DLD1 (cell line): ENCODE measurements around the gene LDB2.

Experiments
- in situ Hi-C: cut with HindIII; loops from 2 replicates; pipeline ENCODE4 v1.10.0; 2017; ENCODE audit warnings: low sequenced_read_pairs

LDB2 gene

DNA sequence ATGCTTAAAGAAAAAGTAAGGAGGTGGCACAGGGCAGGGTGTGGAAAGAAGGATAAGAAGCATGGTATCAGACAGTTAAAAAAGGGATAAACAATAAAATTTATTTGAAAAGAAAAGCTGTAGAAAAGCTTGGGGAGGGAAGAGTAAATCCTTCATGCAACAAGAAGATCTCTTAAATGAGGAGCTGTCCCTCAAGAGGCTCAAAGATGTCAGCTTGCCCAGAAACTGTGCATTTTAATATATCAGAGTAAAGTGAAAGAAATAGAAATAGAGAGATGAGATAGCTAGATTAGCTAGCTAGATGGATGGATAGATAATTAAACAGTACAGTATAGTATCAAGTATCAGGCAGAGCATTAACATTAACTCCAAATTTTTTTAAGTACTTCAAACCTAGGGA lies 170.3 kb downstream of the LDB2 start:
- in situ Hi-C loops: no loop called here

DNA sequence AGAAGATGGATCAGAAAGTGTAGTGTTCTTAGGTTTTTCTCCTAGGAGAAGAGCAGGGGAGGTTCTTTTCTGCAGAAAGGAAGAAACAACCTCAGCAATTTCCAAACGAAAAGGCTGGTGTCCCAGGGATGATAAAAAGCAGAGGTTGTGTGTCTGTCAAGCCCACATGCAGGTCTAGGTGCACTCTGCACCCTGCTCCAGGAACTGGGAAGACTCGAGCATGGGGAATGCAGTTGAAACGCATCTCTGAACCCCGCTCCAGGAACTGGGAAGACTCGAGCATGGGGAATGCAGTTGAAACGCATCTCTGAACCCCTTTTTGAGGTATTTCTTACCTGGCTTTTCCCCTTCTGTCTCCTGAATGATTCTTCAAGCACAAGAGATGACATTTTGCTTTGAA lies 171.2 kb downstream of the LDB2 start:
- in situ Hi-C loops: no loop called here

DNA sequence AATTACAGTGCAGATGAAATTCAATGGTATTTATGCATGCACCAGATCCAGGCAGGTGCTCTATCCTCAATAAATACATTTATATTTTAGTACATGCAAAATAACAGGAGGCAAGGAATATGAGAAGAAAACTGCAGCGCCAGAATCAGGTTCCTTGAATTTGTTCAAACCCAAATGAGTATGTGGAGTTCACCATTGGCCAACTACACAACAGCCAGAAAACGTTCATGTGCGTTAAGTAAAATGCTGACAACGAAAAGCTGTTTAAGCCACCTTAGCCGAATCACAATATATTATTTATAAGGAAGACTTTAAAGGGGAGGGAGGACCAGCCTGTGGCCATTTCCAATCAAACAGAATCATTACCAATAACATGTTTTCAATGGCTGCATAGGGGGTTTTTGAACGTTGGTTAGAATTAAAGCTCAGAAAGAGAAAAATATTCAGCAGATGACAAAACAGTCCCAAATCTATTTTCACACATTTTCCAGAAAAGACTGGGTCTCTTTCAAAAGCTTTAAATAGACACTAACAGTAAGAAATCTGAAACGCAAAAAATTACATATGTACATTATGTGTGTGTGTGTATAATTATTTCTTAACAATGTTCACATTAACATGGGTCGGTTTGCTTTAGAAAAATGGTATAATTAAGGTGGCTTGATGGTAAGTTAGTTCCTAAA lies 171.9 kb downstream of the LDB2 start:
- in situ Hi-C loops: no loop called here

DNA sequence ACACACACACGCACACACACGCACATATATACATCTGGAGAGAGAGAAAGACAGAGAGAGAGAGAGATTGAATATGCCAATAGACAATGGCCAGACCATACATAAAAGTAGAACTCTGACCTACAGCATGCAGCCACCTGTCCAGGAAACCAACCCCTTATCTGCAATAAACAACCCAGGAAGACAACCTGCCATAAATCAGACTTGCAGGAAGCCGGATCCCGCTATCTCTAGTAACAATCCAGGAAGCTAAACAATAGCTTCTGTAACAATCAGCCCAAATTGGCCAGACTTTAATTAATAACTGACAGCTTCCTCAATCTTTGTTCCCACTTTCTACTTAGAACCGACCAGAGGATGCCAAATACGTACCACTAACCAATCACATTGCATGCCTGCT lies 173.2 kb downstream of the LDB2 start:
- in situ Hi-C loops: no loop called here

DNA sequence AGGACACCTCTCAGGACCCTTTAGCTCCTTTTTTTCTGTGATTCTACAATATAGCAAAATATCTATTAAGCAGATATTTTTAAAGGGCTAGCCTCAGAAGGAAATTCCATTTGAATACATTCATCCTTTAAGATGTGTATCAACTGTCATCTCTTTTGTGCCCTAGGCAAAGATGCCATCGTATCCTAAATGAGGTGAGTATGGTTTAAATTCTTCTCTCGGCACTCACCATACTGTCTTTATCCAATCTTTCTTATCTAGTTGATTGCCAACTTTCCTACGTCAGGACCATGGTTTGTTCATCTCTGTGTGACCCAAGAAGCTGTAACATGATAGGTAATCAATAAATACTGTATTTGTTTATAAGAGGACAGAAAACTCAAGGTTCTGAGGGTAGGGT lies 176.0 kb downstream of the LDB2 start:
- in situ Hi-C loops: no loop called here

DNA sequence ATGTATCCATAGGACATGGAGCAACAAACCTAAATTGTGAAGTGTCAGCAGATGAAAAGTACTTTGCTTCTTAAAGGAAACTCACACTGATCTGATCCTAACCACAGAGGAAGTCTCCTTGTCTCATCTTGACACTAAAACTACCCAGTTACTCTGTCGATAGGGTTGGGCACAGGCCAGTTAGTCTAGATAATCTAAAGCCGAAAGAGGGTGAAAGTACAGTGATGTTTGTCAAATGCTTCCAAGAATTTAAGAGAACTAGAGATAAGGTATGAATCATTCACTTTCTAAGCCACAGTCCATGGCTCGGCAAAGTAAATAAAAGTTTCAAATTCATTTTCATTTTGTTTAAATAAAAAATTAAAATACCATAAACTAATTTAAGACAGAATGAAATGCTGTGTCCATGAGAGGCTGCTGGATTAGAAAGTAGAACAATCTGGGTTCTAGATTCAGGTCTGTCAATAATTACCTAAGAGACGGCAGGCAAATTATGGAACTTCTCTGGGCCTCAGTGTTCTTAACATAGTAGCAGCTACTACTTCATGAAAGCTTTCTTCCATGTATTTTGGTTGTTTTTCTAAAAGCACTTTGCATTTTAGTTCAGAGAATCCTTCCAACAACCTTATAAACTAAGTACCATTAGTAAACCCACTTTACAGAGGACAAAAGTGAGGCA lies 176.7 kb downstream of the LDB2 start:
- in situ Hi-C loops: no loop called here

DNA sequence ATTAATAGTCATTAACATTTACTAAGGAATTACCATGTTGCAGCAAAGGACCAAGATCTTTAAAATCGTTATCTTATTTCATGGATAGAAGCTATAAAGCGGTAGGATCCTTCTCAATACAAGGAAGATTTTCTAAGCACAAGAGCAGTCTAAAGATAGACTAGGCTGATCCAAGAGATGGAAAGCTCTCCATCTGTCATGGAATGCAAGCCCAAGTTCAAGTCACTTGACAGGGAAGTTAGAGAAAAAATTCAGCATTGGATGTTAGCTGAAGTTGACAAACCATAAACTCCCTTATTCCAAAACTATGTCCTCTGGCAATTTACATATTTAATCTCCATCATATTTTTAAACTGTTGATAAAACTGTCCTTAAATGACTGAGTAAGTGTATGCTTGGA lies 177.7 kb downstream of the LDB2 start:
- in situ Hi-C loops: no loop called here

DNA sequence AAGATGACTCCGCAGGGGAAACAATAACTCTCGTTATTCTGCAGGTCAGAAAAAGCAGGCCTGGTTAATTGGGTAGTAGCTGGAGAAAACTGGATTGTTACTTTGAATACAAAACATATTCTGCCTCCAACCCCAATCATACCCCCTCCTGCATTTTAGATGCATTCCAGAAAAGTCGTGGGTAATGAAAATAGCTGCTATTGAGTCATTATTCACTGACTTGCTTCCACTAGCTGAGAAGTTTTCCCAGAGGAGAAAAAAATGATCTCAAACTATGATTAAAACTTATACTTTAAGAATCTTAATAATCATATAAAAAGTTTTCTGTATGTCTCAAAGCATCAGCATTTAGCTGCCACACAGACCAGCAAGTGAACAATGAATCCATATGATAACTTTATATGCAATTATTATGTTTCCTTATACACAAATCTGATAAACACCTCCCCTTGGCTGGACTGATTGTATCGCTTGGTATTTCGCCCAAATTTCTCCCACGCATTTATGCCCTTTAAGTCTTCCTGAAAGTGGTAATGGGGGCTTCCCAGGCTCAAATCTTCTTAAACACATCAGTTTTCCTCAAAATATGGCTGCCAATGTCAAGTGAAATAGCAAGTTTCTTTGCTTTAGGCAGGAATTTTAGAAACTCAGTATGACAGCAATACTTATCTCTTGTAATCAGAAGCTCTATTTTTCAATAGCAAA lies 181.0 kb downstream of the LDB2 start:
- in situ Hi-C loops: no loop called here

DNA sequence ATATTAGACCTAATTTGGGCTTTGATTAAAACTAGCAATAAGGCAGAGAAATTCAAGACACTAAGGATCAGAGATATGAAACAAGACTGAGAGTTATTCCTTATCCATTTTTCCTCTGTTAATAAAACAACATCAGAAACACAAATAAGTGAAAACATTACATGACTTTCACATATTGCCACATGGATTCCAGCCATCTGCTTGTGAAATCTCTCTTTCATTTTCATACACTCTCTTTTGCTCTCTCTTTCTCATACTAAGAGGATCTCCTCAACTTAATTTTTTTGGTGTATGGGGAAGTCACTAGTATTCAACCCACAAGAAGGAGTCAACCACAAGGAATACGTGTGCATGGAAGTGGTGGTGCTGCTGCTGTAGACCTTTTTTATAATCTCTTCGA lies 183.0 kb downstream of the LDB2 start:
- in situ Hi-C loops: no loop called here

DNA sequence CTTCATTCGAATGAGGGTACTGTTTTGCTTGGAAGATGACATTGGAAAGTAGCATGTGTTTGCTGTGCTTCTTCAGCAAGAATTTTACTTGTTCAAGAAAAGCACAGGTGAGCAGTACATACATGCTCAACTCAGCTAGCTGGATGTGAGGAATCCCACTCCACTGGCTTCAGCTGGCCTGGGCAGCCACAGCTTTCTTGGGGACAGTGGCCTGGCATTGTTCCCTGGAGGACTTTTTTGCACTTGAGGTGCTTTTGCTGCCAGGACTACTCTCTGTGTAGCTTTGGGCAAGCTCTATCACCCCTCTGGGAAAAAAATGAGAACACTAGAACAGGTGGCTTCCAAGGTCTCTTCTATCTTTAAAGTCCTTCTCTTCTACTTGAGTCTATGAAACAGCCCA lies 184.3 kb downstream of the LDB2 start:
- in situ Hi-C loops: no loop called here

DNA sequence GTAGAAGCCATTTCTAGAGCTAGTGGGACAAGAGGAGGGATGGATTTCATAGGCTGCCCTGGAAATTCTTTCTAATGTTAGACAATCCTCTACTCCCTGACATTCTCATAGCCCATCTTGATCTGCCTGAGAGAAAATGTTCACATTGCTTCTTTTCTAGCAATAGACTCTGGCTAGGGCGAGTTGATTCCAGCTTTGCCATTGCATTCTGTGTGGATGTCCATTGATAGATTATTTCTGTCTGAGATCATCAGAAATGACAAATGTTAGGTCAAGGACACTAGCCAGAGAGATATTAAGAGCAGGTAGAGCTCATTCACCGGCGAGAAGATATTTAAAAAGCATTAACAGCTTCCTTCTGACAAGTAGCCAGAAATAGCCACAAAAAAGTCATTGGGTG lies 184.7 kb downstream of the LDB2 start:
- in situ Hi-C loops: no loop called here

DNA sequence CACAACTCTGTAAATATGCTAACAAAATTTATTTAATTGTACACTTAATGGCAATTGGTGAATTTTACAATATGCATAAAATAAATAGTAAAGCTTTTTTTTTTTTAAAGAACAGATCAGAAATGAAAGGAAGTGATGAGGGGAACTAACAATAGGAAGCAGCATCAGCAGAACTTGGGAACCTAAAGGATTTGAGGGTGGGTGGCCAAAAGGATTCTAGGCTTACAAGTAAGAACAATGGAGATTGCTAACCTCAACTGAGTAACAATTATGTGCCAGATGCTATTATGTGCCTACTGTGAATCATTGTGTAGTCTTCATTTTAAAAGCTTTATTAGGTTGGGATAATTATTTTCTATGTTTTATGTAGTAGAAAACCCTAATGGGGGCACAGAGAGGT lies 185.2 kb downstream of the LDB2 start:
- in situ Hi-C loops: no loop called here

DNA sequence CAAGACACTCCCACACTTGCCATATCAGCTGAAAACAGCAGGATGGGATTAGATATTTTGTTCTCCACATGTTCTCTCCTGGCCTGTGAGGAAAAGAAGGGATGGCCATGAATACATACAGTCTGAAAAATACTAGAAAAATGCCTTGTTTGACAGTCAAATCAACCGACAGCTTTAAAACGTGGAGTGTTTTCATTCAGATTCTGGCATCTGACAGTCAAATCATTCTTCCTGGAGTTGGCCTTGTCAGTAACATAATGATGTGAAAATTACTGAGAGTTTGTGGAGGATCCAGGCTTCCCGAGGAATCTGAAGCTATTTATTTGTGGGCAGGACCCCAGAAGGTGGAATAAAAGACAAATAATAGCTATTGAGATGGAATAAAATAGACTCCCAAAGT lies 188.2 kb downstream of the LDB2 start:
- in situ Hi-C loops: no loop called here

DNA sequence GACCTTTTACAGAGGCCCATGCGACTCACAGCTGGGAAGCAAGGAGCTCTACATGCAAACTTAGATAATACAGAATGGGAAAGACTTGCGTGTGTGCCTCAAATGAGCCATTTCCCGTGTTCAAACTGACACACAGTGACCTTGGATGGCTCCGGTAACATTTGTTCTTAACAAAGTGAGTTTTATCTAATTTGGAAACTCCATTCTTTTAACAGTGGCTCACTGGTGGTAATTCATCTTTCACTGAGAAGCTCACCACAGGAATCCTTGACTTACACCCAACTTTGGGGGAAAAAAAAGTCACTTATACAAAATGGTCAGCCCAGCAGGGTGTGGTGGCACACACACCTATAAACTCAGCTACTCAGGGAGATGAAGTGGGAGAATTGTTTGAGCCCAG lies 190.6 kb downstream of the LDB2 start:
- in situ Hi-C loops: no loop called here

DNA sequence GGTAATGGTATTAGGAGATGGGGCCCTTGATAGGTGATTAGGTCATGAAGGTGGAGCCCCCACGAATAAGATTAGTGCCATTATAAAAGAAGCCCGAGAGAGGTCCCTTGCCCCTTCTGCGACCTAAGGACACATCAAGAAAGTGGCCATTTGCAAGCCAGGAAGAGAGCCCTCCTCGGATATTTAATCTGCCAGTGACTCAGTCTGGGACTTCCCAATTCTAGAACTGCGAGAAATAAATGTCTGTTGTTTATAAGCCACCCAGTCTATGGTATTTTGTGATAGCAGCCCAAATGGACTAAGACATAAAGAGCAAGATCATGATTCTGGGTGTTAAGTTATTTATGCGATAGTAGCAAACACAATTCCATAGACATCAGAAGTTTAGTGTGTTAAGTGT lies 192.2 kb downstream of the LDB2 start:
- in situ Hi-C loops: no loop called here

DNA sequence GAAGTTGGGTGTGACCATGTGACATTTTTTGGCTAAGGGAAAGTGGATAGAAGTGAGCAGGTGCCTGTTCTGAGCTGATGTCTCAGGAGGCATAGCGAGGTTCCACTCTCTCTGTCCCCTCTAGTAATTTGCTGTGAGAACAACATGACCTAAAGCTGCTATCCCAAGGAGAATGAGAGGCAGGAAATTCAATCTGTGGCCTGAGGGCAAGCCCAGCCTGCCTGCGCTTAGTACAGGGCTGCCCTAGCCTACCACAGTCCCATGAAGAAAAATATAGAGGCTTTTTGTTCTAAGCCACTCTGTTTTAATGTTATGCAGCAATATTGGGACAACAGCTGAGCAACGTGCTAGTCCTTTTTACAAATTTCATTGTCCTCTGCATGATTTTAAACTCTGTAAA lies 193.1 kb downstream of the LDB2 start:
- in situ Hi-C loops: no loop called here

DNA sequence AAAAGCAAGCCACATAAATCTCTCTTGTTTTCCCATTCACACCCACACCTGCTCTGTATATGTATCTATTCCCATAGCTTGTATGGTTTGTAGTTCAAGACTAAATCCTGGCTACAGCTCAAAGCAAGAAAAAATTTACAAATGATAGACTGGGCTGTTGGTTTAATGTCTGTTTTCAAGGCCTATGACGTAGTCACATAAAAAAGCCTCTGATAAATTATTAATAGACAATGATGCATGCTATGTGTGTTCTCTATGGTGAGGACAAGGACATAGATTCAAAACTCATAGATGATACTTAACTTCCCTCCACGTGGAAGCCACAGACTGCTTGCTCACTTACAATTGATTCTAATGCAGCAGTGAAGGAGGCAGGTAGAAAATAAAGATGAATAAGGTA lies 194.0 kb downstream of the LDB2 start:
- in situ Hi-C loops: no loop called here

DNA sequence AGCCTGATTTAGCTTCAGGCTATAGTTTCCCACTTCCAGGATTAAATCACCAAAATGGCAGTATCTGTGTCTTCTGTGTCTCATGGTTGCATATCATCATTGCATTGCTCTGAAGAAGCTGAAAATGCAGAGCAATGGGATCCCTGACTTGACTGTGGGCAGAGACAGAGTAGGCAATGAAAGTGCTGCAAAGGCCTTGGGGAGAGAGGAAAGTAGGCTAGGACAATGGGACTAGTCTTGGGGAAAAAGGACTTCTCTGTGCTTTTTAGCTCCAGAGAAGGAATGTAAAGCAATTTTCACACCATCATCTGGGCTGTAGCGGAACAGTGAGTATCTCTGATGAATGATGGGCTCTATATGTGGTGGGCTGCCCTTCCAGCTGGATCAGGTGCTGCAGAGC lies 202.5 kb downstream of the LDB2 start:
- in situ Hi-C loops: no loop called here

DNA sequence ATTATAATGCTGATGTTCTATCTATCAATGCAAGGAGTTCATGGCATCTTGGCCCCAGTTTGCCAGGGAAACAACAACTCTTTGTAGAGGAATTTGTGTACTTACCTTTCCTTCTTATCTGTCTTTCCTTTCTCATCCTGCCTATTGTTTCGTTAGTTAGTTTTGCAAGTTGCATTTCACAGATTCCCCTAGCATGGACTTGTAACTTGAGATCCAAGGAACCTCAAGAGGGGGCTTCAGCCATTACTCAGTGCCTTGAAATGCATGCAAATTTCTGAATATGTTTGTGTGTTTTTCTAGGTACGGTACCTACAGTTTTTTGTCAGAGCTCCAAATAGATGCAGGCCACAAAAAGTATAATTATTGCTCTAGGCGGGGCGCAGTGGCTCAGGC lies 203.6 kb downstream of the LDB2 start:
- in situ Hi-C loops: no loop called here

DNA sequence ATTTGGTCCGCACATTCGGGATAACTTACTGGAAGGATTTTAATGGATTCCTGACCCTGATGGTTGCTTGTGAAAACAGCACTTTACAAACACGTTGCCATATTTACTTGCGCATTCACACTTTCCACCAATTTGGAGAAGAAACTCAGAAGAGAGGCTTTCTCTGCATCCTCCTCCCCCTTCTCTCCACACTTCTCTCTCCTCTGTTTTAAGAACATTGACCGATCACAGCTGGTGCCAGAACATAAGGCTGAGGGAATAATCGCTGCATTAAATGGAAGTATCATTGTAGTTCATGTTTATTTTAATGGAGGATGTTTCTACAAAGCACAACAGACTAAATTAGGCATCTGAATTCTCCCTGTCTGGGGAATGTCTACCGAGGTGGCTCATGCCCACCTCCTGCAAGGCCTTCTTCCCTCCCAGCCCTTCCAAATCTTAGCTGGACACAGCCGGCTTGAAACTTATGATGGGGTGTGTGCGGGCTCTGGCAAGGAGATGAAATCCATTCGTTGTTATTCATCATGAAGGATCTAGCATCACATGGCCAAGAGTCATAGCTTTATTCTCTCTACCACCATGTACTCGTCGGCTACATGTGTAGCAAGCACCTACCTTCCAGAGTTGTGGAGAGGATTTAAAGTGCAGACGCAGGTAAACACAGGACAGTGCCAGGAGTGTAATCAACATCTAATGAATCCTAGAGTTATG lies 204.1 kb downstream of the LDB2 start:
- in situ Hi-C loops: no loop called here

DNA sequence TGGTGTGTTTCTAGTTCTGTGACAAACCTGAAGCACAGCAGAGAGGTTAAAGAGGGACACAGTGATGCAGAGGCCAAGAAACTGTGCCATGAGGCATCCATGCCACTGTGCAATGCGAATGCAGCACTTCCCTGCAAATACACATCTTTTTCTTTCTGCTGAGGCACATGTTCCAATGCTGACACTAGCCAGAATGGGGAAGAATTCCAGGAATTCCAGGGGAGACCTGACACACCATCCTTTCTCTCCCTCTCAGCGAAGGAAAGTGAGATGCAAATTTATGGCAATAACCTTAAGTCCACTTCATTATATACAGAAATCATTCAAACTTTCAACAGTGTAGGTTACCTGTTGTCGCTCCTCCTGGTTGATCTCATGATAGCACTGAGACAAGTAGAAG lies 204.8 kb downstream of the LDB2 start:
- in situ Hi-C loops: no loop called here
